Measurements from ENCODE around the gene MYO1E. TPM values are rescaled to one million over a fixed set of nuclear protein-coding genes. Genes with fewer than 3 reads are reported as not detected.

The MYO1E gene
- polyA plus RNA-seq, 4 donors = 32.3 to 164 (median 104) TPM

DNA sequence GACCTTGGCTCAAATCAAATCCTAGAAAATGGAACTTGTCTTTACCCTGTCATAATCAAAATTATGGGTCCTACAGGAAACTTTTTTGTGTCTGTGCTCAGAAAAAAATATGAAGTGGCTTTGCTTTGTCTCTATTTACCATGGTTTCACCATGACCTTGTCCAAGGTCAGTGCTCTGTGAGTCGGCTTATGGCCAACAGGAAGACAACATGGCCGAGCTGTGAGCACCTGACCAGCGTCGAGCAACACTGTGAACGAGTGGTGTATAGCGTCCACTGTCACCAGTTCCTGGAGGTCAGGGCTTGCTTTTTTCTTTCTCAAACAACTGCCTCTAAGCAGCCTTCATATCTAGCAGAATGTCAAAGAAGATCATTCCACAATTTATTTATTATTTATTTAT lies 67.9 kb downstream of the MYO1E start:
- H3K27me3 ChIP-seq (ENCODE audit: control insufficient read depth in 3 of 3, insufficient read depth in 3 of 3, low read length in 3 of 3) = no peaks in the 10 kb centered on the region
- H3K36me3 ChIP-seq (ENCODE audit: control insufficient read depth in 3 of 3, insufficient read depth in 2 of 3, low read depth in 1 of 3, low read length in 3 of 3) = no peaks in the 10 kb centered on the region
- H3K9me3 ChIP-seq (ENCODE audit: control insufficient read depth in 2 of 2, insufficient read depth in 1 of 2, low read depth in 1 of 2, low read length in 1 of 2) = no peaks in the 10 kb centered on the region
- peak overlapping the region; percentile 33 to 77 (median 58) for H3K27ac ChIP-seq (ENCODE audit: low read depth in 1 of 3, low read length in 2 of 3)
- FAIRE-seq (no peak), DNase-seq (no peak)
- H3K4me3 ChIP-seq (ENCODE audit: low read depth in 1 of 3, low read length in 3 of 3) = no peak overlapping the region
- WGBS, 3 donors = 81 to 86% (median 86%) methylated on average over 6 of the region's 6 CpGs
- peaks cover 3 to 23% (median 10%) of the 10 kb centered on the region in 3 donors for H3K4me1 ChIP-seq (ENCODE audit: control insufficient read depth in 3 of 3, insufficient read depth in 2 of 3, low read depth in 1 of 3, low read length in 2 of 3)

DNA sequence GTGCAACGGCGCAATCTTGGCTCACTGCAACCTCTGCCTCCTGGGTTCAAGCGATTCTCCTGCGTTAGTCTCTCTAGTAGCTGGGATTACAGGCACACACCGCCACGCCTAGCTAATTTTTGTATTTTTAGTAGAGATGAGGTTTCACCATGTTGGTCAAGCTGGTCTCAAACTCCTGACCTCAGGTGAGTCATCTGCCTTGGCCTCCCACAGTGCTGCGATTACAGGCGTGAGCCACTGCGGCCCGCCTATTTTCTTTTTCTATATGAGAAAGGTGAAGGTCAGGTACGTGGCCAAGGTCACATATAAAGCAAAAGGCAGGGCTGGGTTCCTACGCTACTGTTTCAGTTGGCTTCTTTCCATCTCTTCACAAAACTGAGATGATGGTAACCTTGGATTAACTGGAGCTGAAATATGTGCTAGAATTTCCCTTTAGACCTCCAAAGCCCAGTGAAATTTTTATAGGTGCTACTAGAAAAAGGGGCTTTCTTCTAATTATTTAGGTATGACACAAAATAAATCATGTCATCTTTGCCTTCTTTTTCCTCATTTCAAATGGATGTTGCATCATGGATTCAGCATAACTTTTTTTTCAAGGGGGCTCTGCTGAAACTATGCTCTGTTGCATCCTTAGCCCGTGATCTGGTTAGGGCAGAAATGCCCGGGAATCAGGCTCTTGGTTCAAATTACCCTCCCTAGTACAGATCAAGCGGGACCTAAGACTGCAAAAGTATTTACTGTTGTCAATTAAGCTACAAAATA lies 68.5 kb downstream of the MYO1E start:
- DNase-seq (no peak), FAIRE-seq (no peak)
- Histone ChIP-seq H3K27ac (ENCODE audit: low read depth in 1 of 3, low read length in 2 of 3) (peak overlapping the region in 1 of 3 donors; percentile 77), H3K9me3 (ENCODE audit: control insufficient read depth in 2 of 2, insufficient read depth in 1 of 2, low read depth in 1 of 2, low read length in 1 of 2) (no peaks in the 10 kb centered on the region), H3K36me3 (ENCODE audit: control insufficient read depth in 3 of 3, insufficient read depth in 2 of 3, low read depth in 1 of 3, low read length in 3 of 3) (no peaks in the 10 kb centered on the region), H3K4me3 (ENCODE audit: low read depth in 1 of 3, low read length in 3 of 3) (no peak overlapping the region), H3K4me1 (ENCODE audit: control insufficient read depth in 3 of 3, insufficient read depth in 2 of 3, low read depth in 1 of 3, low read length in 2 of 3) (peaks cover 3 to 23% (median 12%) of the 10 kb centered on the region in 3 donors), H3K27me3 (ENCODE audit: control insufficient read depth in 3 of 3, insufficient read depth in 3 of 3, low read length in 3 of 3) (no peaks in the 10 kb centered on the region)
- WGBS, 3 donors = 78 to 84% (median 82%) methylated on average over 15 of the region's 15 CpGs

DNA sequence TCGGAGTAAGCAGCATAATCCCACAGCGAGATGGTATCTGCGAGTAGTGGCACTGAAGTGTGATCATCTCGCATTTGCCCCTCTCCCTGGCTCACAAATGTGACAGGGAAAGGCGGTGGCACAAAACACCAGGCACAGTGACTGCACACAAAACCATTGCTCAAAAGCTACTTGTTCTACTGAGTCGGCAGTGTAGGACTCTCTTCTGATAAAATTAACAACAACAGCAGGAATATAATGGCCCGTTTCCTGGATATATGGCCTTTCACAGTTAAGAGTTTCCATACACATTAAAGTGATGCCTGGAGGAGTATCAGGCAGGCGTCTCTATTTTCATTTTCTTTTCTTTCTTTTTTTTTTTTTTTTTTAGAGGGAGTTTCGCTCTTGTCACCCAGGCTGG lies 69.0 kb downstream of the MYO1E start:
- H3K36me3 ChIP-seq (ENCODE audit: control insufficient read depth in 3 of 3, insufficient read depth in 2 of 3, low read depth in 1 of 3, low read length in 3 of 3) = no peaks in the 10 kb centered on the region
- H3K27me3 ChIP-seq (ENCODE audit: control insufficient read depth in 3 of 3, insufficient read depth in 3 of 3, low read length in 3 of 3) = no peaks in the 10 kb centered on the region
- FAIRE-seq = no peak
- peaks cover 3 to 23% (median 12%) of the 10 kb centered on the region in 3 donors for H3K4me1 ChIP-seq (ENCODE audit: control insufficient read depth in 3 of 3, insufficient read depth in 2 of 3, low read depth in 1 of 3, low read length in 2 of 3)
- WGBS, 3 donors = 86 to 91% (median 88%) methylated on average over 9 of the region's 9 CpGs
- no peaks in the 10 kb centered on the region for H3K9me3 ChIP-seq (ENCODE audit: control insufficient read depth in 2 of 2, insufficient read depth in 1 of 2, low read depth in 1 of 2, low read length in 1 of 2)
- DNase-seq = no peak
- no peak overlapping the region for H3K4me3 ChIP-seq (ENCODE audit: low read depth in 1 of 3, low read length in 3 of 3)
- no peak overlapping the region for H3K27ac ChIP-seq (ENCODE audit: low read depth in 1 of 3, low read length in 2 of 3)

GRCh38 chr15:59303136-59303535 lies 69.5 kb downstream of the MYO1E start:
- no peaks in the 10 kb centered on the region for H3K27me3 ChIP-seq (ENCODE audit: control insufficient read depth in 3 of 3, insufficient read depth in 3 of 3, low read length in 3 of 3)
- no peak overlapping the region for H3K27ac ChIP-seq (ENCODE audit: low read depth in 1 of 3, low read length in 2 of 3)
- 91 to 93% (median 92%) methylated on average over 8 of the region's 8 CpGs for WGBS, 3 donors
- H3K4me1 ChIP-seq (ENCODE audit: control insufficient read depth in 3 of 3, insufficient read depth in 2 of 3, low read depth in 1 of 3, low read length in 2 of 3) = peaks cover 3 to 23% (median 12%) of the 10 kb centered on the region in 3 donors
- H3K4me3 ChIP-seq (ENCODE audit: low read depth in 1 of 3, low read length in 3 of 3) = no peak overlapping the region
- H3K9me3 ChIP-seq (ENCODE audit: control insufficient read depth in 2 of 2, insufficient read depth in 1 of 2, low read depth in 1 of 2, low read length in 1 of 2) = no peaks in the 10 kb centered on the region
- H3K36me3 ChIP-seq (ENCODE audit: control insufficient read depth in 3 of 3, insufficient read depth in 2 of 3, low read depth in 1 of 3, low read length in 3 of 3) = no peaks in the 10 kb centered on the region
- DNase-seq (no peak), FAIRE-seq (no peak)

DNA sequence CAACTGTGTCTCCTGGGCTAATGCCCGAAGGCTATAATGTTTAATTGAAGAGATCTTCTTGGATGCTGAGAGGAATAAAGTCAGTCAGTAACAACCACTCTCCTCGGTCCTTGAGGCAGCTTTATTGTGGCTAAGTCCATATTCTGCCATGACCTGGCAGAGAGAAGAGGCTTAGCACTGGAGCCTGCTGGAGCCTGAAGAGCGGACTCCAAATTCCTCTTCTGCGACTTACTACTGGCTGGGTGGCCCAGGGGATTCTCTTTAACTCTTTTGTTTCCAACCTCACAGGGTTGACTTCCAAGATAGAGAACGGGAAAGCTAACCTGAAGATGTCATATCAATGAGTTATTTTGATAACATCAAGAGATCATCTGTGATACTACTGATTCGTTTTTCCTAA lies 71.1 kb downstream of the MYO1E start:
- WGBS, 3 donors = 83 to 91% (median 90%) methylated on average over 6 of the region's 6 CpGs
- Histone ChIP-seq H3K27ac (ENCODE audit: low read depth in 1 of 3, low read length in 2 of 3) (peak overlapping the region in 1 of 3 donors; percentile 24), H3K36me3 (ENCODE audit: control insufficient read depth in 3 of 3, insufficient read depth in 2 of 3, low read depth in 1 of 3, low read length in 3 of 3) (no peaks in the 10 kb centered on the region), H3K4me3 (ENCODE audit: low read depth in 1 of 3, low read length in 3 of 3) (no peak overlapping the region), H3K9me3 (ENCODE audit: control insufficient read depth in 2 of 2, insufficient read depth in 1 of 2, low read depth in 1 of 2, low read length in 1 of 2) (no peaks in the 10 kb centered on the region), H3K27me3 (ENCODE audit: control insufficient read depth in 3 of 3, insufficient read depth in 3 of 3, low read length in 3 of 3) (no peaks in the 10 kb centered on the region), H3K4me1 (ENCODE audit: control insufficient read depth in 3 of 3, insufficient read depth in 2 of 3, low read depth in 1 of 3, low read length in 2 of 3) (peaks cover 3 to 23% (median 11%) of the 10 kb centered on the region in 3 donors)
- FAIRE-seq (no peak), DNase-seq (no peak)

GRCh38 chr15:59300618-59301139 lies 72.0 kb downstream of the MYO1E start:
- H3K36me3 ChIP-seq (ENCODE audit: control insufficient read depth in 3 of 3, insufficient read depth in 2 of 3, low read depth in 1 of 3, low read length in 3 of 3) = peaks cover 0 to 3% (median 0%) of the 10 kb centered on the region in 3 donors
- DNase-seq = peak; percentile 44 to 56
- peak overlapping the region in 2 of 3 donors; percentile 5 to 77 for H3K27ac ChIP-seq (ENCODE audit: low read depth in 1 of 3, low read length in 2 of 3)
- WGBS, 3 donors = 14 to 31% (median 14%) methylated on average over 6 of the region's 6 CpGs
- H3K4me1 ChIP-seq (ENCODE audit: control insufficient read depth in 3 of 3, insufficient read depth in 2 of 3, low read depth in 1 of 3, low read length in 2 of 3) = peaks cover 3 to 19% (median 14%) of the 10 kb centered on the region in 3 donors
- no peak for FAIRE-seq
- no peak overlapping the region for H3K4me3 ChIP-seq (ENCODE audit: low read depth in 1 of 3, low read length in 3 of 3)
- H3K27me3 ChIP-seq (ENCODE audit: control insufficient read depth in 3 of 3, insufficient read depth in 3 of 3, low read length in 3 of 3) = no peaks in the 10 kb centered on the region
- no peaks in the 10 kb centered on the region for H3K9me3 ChIP-seq (ENCODE audit: control insufficient read depth in 2 of 2, insufficient read depth in 1 of 2, low read depth in 1 of 2, low read length in 1 of 2)

DNA sequence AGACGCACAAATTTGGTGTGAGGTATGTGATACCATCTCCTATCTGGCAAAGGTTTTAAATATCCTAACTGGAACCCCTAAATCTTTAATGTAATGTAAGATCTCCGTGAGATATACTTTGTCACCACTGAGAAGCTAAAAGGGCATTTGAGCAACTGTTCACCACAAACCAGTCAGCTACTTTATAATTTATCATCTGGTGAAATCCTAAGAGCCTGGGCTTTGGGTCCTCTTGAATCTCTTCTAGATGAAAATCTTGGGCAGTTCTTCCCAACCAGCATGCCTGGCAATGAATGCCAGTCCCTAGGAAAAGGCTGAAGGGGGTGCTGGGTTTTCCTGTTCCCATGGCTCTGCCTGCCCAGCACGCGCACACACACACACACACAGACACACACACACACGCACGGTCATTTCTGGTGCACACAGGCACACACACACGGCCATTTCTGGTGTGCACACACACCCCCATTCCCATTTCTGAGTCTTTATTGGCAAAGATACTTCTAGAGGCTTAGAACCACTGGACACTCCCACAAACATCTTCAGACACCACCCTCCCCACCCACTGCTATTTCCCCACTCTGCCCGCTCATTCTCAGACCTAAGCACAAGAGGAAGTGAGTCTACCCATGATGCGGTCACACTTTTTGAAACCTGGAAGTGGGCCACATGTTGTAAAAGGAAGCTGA lies 72.6 kb downstream of the MYO1E start:
- peak; percentile 77 to 94 for DNase-seq
- no peak for FAIRE-seq
- Histone ChIP-seq H3K4me1 (ENCODE audit: control insufficient read depth in 3 of 3, insufficient read depth in 2 of 3, low read depth in 1 of 3, low read length in 2 of 3) (peaks cover 5 to 22% (median 14%) of the 10 kb centered on the region in 3 donors), H3K36me3 (ENCODE audit: control insufficient read depth in 3 of 3, insufficient read depth in 2 of 3, low read depth in 1 of 3, low read length in 3 of 3) (peaks cover 0 to 3% (median 0%) of the 10 kb centered on the region in 3 donors), H3K9me3 (ENCODE audit: control insufficient read depth in 2 of 2, insufficient read depth in 1 of 2, low read depth in 1 of 2, low read length in 1 of 2) (no peaks in the 10 kb centered on the region), H3K27ac (ENCODE audit: low read depth in 1 of 3, low read length in 2 of 3) (peak overlapping the region; percentile 5 to 77 (median 12)), H3K4me3 (ENCODE audit: low read depth in 1 of 3, low read length in 3 of 3) (no peak overlapping the region), H3K27me3 (ENCODE audit: control insufficient read depth in 3 of 3, insufficient read depth in 3 of 3, low read length in 3 of 3) (no peaks in the 10 kb centered on the region)
- WGBS, 3 donors = 21 to 28% (median 25%) methylated on average over 9 of the region's 9 CpGs

DNA sequence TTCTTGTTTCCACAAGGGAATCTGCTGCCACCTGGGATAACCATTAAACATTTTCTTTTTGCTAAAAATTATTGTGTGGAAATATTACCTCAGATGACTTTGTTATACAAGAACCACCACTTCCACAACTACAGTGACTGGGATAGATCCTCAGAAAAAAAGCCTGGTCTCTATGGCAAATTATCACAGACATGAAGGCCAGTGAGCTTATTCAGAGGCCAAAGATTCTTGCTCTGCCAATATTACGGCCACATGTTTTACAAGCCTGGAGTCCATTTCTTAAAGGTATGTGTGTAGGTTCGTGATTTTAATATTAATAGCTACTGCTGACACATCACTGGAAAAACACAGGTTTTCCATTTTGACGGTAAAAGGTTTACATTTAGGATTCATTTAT lies 73.8 kb downstream of the MYO1E start:
- FAIRE-seq (no peak), DNase-seq (no peak)
- Histone ChIP-seq H3K9me3 (ENCODE audit: control insufficient read depth in 2 of 2, insufficient read depth in 1 of 2, low read depth in 1 of 2, low read length in 1 of 2) (no peaks in the 10 kb centered on the region), H3K36me3 (ENCODE audit: control insufficient read depth in 3 of 3, insufficient read depth in 2 of 3, low read depth in 1 of 3, low read length in 3 of 3) (peaks cover 0 to 3% (median 0%) of the 10 kb centered on the region in 3 donors), H3K27me3 (ENCODE audit: control insufficient read depth in 3 of 3, insufficient read depth in 3 of 3, low read length in 3 of 3) (no peaks in the 10 kb centered on the region), H3K27ac (ENCODE audit: low read depth in 1 of 3, low read length in 2 of 3) (peak overlapping the region in 1 of 3 donors; percentile 21), H3K4me3 (ENCODE audit: low read depth in 1 of 3, low read length in 3 of 3) (no peak overlapping the region), H3K4me1 (ENCODE audit: control insufficient read depth in 3 of 3, insufficient read depth in 2 of 3, low read depth in 1 of 3, low read length in 2 of 3) (peaks cover 5 to 16% (median 14%) of the 10 kb centered on the region in 3 donors)
- WGBS, 3 donors = 84 to 91% (median 86%) methylated on average over 3 of the region's 3 CpGs
